Astrocyte (in vitro differentiated cells and primary cell): ENCODE results near the gene RETREG3. TPM values are rescaled to one million over a fixed set of nuclear protein-coding genes. Genes with fewer than 3 reads are reported as not detected.

Experiments used
- DNase-seq: peaks from one replicate; pipeline ENCODE4 v3.0.0-alpha.2; 2010; ENCODE audit warnings: low read depth
- FAIRE-seq: peaks from 2 replicates; lab custom pipeline; 2011; peaks lifted over from hg19 to GRCh38; lab: Jason Lieb, UNC
- H2AFZ ChIP-seq: 2 replicates; pipeline ENCODE4 v1.6.0; 2012; ENCODE audit warnings: low read depth, low read length, inconsistent platforms
- H3K27ac ChIP-seq: 2 replicates; pipeline ENCODE4 v1.5.1; 2011; ENCODE audit warnings: low read depth, low read length, inconsistent platforms
- H3K27me3 ChIP-seq: 2 replicates; pipeline ENCODE4 v1.6.0; 2011; ENCODE audit warnings: low read length, inconsistent platforms; ENCODE audit not compliant: insufficient read depth
- H3K36me3 ChIP-seq: 2 replicates; pipeline ENCODE4 v1.5.1; 2011; ENCODE audit warnings: low read length, inconsistent platforms; ENCODE audit not compliant: insufficient read depth
- H3K4me1 ChIP-seq: 2 replicates; pipeline ENCODE4 v1.5.1; 2011; ENCODE audit warnings: low read length, inconsistent platforms; ENCODE audit not compliant: insufficient read depth
- H3K4me2 ChIP-seq: 2 replicates; pipeline ENCODE4 v1.6.0; 2012; ENCODE audit warnings: low read length, inconsistent platforms
- H3K4me3 ChIP-seq: 2 replicates; pipeline ENCODE4 v1.5.1; 2011; ENCODE audit warnings: low read depth, mild to moderate bottlenecking, low read length, inconsistent platforms; ENCODE audit not compliant: insufficient read depth
- H3K79me2 ChIP-seq: 2 replicates; pipeline ENCODE4 v1.6.0; 2012; ENCODE audit warnings: mild to moderate bottlenecking, low read length, inconsistent platforms; ENCODE audit not compliant: insufficient read depth
- H3K9ac ChIP-seq: 2 replicates; pipeline ENCODE4 v1.6.0; 2012; ENCODE audit warnings: mild to moderate bottlenecking, low read length, inconsistent platforms
- H3K9me3 ChIP-seq: 2 replicates; pipeline ENCODE4 v1.5.1; 2012; ENCODE audit warnings: low read depth, mild to moderate bottlenecking, low read length, inconsistent platforms; ENCODE audit not compliant: insufficient read depth
- H4K20me1 ChIP-seq: 2 replicates; pipeline ENCODE4 v1.6.0; 2012; ENCODE audit warnings: low read length, inconsistent platforms; ENCODE audit not compliant: insufficient read depth
- H3K27ac Mint-ChIP-seq: one replicate; pipeline ENCODE4 v1.8.0; 2021; ENCODE audit warnings: mild to moderate bottlenecking, mixed read lengths; ENCODE audit not compliant: unreplicated experiment
- H3K27me3 Mint-ChIP-seq: one replicate; pipeline ENCODE4 v1.8.0; 2021; ENCODE audit warnings: low read depth, mixed read lengths; ENCODE audit not compliant: unreplicated experiment
- H3K36me3 Mint-ChIP-seq: one replicate; pipeline ENCODE4 v1.8.0; 2021; ENCODE audit warnings: low read depth, mixed read lengths; ENCODE audit not compliant: unreplicated experiment
- H3K4me1 Mint-ChIP-seq: one replicate; pipeline ENCODE4 v1.8.0; 2021; ENCODE audit warnings: low read depth, mixed read lengths; ENCODE audit not compliant: unreplicated experiment
- H3K4me3 Mint-ChIP-seq: one replicate; pipeline ENCODE4 v1.8.0; 2021; ENCODE audit warnings: mild to moderate bottlenecking, moderate library complexity, mixed read lengths; ENCODE audit not compliant: unreplicated experiment
- H3K9me3 Mint-ChIP-seq: one replicate; pipeline ENCODE4 v1.8.0; 2021; ENCODE audit warnings: mild to moderate bottlenecking, mixed read lengths; ENCODE audit not compliant: unreplicated experiment
- CTCF ChIP-seq: IDR thresholded peaks from 2 replicates; pipeline ENCODE4 v1.5.1; 2011; ENCODE audit warnings: low read depth, mild to moderate bottlenecking, inconsistent platforms, low read length, moderate library complexity; ENCODE audit not compliant: insufficient read depth
- EZH2 ChIP-seq: IDR thresholded peaks from 2 replicates; pipeline ENCODE4 v1.6.1; 2012; ENCODE audit warnings: mild to moderate bottlenecking, low read length, inconsistent platforms; ENCODE audit not compliant: insufficient read depth
- total RNA-seq: library from RNA; stranded (reverse); gene quantifications from 2 replicates; pipeline ENCODE4 v1.2.1, GENCODE V29; 2021

The RETREG3 gene
- total RNA-seq, 1 donor from 2014 or later: 54.3 TPM

- Histone ChIP-seq H3K27me3 (no peaks in the 10 kb centered on the region), H3K36me3 (peaks cover 14% of the 10 kb centered on the region), H3K4me2 (no peak overlapping the region), H3K9ac (no peak overlapping the region), H3K27ac (no peak overlapping the region), H3K4me3 (no peak overlapping the region), H3K4me1 (no peaks in the 10 kb centered on the region), H2AFZ (no peak overlapping the region), H3K79me2 (no peaks in the 10 kb centered on the region), H4K20me1 (no peaks in the 10 kb centered on the region), H3K9me3 (no peaks in the 10 kb centered on the region)
- Mint-ChIP-seq H3K27ac (no peak overlapping the region), H3K4me1 (no peaks in the 10 kb centered on the region), H3K9me3 (no peaks in the 10 kb centered on the region), H3K27me3 (peaks cover 7% of the 10 kb centered on the region), H3K4me3 (no peak overlapping the region), H3K36me3 (peaks cover 16% of the 10 kb centered on the region)
- TF ChIP-seq CTCF (no peak), EZH2 (no peak)
- no peak for FAIRE-seq
- no peak for DNase-seq
Observed at GRCh38 chr17:42618442-42619150, 9.4 kb upstream of the RETREG3 start.

GRCh38 chr17:42617956-42618431 is 8.8 kb upstream of the RETREG3 start:
- H3K4me1 Mint-ChIP-seq: no peaks in the 10 kb centered on the region
- H3K4me2 ChIP-seq: no peak overlapping the region
- no peaks in the 10 kb centered on the region for H3K4me1 ChIP-seq
- H3K4me3 ChIP-seq: no peak overlapping the region
- no peaks in the 10 kb centered on the region for H4K20me1 ChIP-seq
- no peaks in the 10 kb centered on the region for H3K9me3 ChIP-seq
- no peaks in the 10 kb centered on the region for H3K9me3 Mint-ChIP-seq
- H3K27ac Mint-ChIP-seq: no peak overlapping the region
- H3K27ac ChIP-seq: no peak overlapping the region
- peaks cover 18% of the 10 kb centered on the region for H3K36me3 Mint-ChIP-seq
- peaks cover 14% of the 10 kb centered on the region for H3K36me3 ChIP-seq
- no peak for FAIRE-seq
- no peak for DNase-seq
- no peak overlapping the region for H2AFZ ChIP-seq
- no peak overlapping the region for H3K4me3 Mint-ChIP-seq
- H3K79me2 ChIP-seq: no peaks in the 10 kb centered on the region
- peaks cover 7% of the 10 kb centered on the region for H3K27me3 Mint-ChIP-seq
- no peaks in the 10 kb centered on the region for H3K27me3 ChIP-seq
- TF ChIP-seq CTCF: no peak
- TF ChIP-seq EZH2: no peak
- no peak overlapping the region for H3K9ac ChIP-seq

GRCh38 chr17:42613699-42614295 is 4.6 kb upstream of the RETREG3 start:
- H3K4me2 ChIP-seq: no peak overlapping the region
- H3K36me3 ChIP-seq: peaks cover 20% of the 10 kb centered on the region
- no peaks in the 10 kb centered on the region for H3K9me3 ChIP-seq
- H3K27ac ChIP-seq: no peak overlapping the region
- FAIRE-seq (no peak), DNase-seq (no peak)
- H2AFZ ChIP-seq: no peak overlapping the region
- Mint-ChIP-seq H3K4me1 (no peaks in the 10 kb centered on the region), H3K27ac (no peak overlapping the region), H3K4me3 (no peak overlapping the region), H3K9me3 (no peaks in the 10 kb centered on the region), H3K36me3 (peaks cover 22% of the 10 kb centered on the region), H3K27me3 (no peaks in the 10 kb centered on the region)
- no peak overlapping the region for H3K9ac ChIP-seq
- no peak overlapping the region for H3K4me3 ChIP-seq
- peaks cover under 1% of the 10 kb centered on the region for H4K20me1 ChIP-seq
- H3K4me1 ChIP-seq: peaks cover 5% of the 10 kb centered on the region
- no peak for TF ChIP-seq EZH2
- no peaks in the 10 kb centered on the region for H3K27me3 ChIP-seq
- peaks cover 11% of the 10 kb centered on the region for H3K79me2 ChIP-seq
